ENCODE measurements around the gene ZSWIM8.

DNA sequence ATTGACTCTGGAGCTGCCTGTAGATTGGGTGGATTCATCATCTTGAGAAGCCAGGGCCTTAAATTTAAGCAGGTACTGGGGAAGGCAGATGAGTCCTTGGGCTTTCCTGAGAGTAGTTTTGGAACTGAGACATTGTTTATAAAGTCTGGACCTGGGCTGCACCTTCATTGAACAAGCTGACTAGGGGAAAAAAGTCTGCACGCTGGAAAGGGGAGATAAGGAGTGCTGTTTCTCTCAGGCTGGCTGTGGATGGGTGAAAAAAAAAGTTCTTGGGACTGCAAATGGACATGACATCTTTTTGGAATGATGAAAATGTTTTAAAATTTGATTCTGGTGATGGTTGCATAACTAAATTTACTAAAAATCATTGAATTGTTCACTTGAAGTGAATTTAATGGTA is 29.2 kb upstream of the ZSWIM8 start:
- TF ChIP-seq EZH2 (IDR thresholded peaks at IDR 0.05; ENCODE audit: insufficient read depth, poor library complexity, severe bottlenecking) (no peak), EZH2phosphoT487 (IDR thresholded peaks at IDR 0.05; ENCODE audit: insufficient read depth, low read depth) (no peak)
